Pulmonary artery endothelial cell (primary cell): ENCODE measurements around the gene ARMH2. TPM values are rescaled to one million over a fixed set of nuclear protein-coding genes. Genes with fewer than 3 reads are reported as not detected.
A peak's percentile ranks its signal among the peaks of the same experiment; 100 is the strongest.

ENCODE experiments used
- DNase-seq: peaks from one replicate; pipeline ENCODE4 v3.0.0-alpha.2; 2011; ENCODE audit warnings: low read depth, low spot score
- total RNA-seq: library from RNA; depleted of rRNA; stranded (reverse); fragments of >200 nt; gene quantifications from 2 replicates; pipeline ENCODE4 v1.2.3, GENCODE V29; 2014

ARMH2 gene
- total RNA-seq, 1 donor from 2014 or later, result not detected

- no peak for DNase-seq
These were observed 23.2 kb upstream of the ARMH2 start for GRCh38 chr6:24821860-24822444.

DNA sequence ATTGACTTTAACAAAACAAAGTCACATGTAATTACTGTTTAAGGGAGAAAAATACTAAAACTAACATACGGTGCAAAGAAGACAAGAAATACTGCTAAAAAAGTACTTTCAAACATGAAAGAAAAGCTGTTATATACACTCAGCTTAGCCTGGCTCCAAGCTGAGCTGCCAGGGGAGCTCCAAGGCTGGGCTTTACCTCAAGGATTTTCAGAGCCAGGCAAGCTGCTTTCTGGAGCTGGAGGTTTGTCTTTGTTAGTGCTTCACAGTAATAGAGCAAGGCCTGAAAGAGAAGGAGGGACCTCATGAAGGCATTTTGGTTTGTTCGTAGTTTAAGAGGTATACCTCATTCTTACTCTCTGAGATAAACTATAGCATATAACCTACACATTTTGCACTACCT, 19.6 kb upstream of the ARMH2 start:
- DNase-seq, result no peak

GRCh38 chr6:24809728-24810127, 11.0 kb upstream of the ARMH2 start:
- no peak for DNase-seq

GRCh38 chr6:24807584-24807983, 8.9 kb upstream of the ARMH2 start:
- DNase-seq, result no peak

GRCh38 chr6:24802271-24803059, 3.7 kb upstream of the ARMH2 start:
- DNase-seq, result no peak

DNA sequence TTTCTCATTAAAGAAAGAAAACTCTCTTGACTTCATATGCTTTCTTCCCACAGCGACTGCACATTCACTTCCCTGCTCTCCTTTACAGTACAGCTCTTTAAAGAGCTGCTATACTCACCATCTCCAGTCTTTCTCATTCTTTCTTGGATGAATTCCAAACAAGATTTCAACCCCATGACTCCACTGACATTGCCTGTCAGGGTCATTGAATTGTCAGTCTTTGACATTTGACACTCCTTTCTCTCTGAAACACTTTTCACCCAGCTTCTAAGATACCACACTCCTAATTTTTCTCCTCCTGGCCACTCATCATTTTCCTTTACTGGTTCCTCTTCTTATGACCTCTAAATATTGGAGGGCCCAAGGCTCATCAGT, 811 bp upstream of the ARMH2 start:
- no peak for DNase-seq

DNA sequence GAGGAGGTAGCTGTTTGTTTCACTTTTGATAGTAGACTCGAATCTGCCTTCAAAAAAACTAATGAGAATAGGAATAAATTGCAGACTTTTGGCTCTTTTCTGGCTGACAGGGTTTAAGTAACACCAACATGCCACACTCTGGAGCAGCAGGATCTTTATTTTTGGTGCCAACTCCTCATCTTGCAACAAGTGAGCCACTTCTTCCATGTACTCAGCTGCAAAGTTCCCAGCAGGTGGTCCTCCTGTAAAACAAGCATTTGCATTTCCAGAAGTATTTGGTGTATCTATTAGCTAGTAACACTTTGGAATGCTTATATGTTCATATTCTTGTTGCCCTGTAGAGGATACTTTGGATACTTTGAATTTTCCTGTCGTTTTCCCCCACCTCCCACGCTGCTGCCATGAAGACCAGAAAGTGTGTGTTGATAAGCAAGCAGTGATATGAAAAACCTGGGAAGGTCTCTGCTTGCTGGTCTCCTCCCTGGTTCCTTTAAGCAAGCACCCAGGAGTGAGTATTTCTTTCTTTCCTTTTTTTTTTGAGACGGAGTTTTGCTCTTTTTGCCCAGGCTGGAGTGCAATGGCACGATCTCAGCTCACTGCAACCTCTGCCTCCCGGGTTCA, 1.0 kb downstream of the ARMH2 start:
- no peak for DNase-seq

GRCh38 chr6:24796616-24797290, 2.0 kb downstream of the ARMH2 start:
- no peak for DNase-seq

- DNase-seq, result no peak
These were observed 3.6 kb downstream of the ARMH2 start for GRCh38 chr6:24795106-24795505.

DNA sequence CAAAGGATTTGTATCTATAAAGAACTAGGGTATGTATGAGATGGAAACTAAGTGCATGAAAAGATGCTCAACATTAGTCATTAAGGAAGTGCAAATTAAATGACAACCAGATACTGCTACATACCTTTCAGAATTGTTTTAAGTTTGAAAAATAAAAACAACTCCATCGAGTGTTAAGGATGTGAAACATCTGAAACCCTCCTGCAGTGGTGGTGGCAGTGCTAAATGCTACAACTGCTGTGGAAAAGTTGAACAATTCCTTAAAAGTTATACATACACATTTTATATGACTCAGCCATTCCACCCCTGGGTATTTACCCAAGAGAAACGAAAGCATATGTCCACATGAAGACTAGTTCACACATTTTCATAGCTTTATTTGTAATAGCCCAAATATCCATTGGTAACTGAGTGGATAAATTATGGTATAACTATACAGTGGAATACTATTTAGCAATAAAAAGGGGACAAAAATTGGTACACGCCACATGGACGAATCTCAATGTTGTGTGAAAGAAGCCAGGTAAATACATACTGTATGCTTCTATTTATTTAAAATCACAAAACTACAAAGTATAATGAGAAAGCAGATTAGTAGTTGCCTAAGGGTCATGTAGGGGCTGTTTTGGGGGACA, 10.6 kb downstream of the ARMH2 start:
- DNase-seq, result no peak

DNA sequence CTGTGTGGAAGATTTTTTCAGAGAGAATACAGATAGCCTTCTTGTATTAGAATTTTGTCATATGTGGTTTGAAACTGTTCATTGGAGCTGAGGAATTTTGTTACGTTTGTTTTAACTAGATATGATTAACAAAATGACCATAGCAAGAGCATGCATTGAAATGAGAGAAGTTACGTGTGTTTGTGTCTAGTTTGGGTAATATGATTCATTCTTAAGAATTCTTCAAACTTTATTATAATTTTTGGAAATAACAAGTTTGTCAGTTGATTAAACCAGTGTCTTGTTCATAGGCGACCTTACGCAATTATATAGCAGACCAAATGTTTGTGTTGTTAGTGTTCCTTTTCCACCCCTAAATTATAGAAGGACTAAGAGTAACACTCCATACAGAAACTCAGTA, 18.5 kb downstream of the ARMH2 start:
- DNase-seq, result no peak

DNA sequence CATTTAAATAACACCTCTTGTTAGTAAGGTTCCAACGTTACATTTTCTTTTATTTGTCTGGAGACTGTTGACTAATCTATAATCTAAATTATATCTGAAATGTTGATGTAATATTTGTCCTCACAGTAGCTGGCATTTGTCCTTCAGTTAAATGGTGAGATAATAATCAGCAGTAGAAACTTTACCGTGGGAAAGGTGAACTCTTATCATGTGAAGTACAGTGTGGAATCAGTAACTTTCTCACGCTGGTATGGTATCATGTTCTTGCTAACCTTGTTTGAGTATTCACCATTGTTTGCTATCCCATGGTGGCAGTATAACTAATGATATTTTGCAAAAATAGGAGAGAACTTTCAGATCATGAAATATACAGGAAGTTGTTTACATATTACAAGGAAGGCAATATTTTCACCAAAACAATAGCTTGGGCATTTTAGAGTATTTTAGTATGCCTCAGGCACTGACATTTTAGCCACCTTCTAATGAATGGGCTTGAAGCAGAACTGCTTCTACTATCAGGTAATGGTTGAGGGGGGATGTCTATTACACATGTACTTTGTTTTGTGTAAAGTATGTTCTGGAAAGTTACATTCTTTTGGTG, 19.2 kb downstream of the ARMH2 start:
- DNase-seq, result no peak

- no peak for DNase-seq
These were observed 19.8 kb downstream of the ARMH2 start for GRCh38 chr6:24778878-24779277.

- DNase-seq, result no peak
These were observed 20.6 kb downstream of the ARMH2 start for GRCh38 chr6:24778121-24778520.

GRCh38 chr6:24777227-24777626, 21.5 kb downstream of the ARMH2 start:
- DNase-seq, result no peak

- DNase-seq, result no peak
These were observed 23.1 kb downstream of the ARMH2 start for GRCh38 chr6:24775520-24776058.

DNA sequence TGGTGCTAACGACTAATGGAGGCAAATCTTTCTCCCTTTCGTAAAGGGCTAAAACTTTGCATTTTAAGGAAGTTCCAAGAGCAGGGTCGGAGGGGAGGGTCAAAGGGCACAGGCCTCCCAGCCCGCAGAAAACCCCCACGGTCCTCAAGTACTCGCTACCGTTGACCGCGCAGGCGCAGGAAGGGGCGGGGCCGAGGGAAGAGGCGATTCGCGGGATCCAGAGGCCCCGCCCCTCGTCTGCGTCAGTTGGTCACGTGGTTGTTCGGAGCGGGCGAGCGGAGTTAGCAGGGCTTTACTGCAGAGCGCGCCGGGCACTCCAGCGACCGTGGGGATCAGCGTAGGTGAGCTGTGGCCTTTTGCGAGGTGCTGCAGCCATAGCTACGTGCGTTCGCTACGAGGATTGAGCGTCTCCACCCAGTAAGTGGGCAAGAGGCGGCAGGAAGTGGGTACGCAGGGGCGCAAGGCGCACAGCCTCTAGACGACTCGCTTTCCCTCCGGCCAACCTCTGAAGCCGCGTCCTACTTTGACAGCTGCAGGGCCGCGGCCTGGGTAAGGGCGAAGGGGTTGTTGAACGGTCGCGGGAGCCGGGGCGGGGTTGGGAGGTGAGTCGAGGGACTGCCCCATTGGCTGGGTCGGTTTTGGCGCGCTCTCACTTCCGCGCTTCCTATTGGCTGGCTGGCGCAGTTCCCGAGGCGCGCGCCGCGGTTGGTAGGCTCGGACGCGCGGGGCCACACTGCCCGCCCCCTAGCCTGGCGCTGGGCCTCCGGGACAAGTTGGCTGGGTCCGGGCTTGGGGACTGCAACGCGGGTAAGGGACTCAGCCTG, 23.8 kb downstream of the ARMH2 start, which contains the start of gene GMNN:
TSS of gene GMNN (plus strand) at position 242 of the 824 bp plus-strand sequence. CDS start 2,310 bp downstream, outside the sequence.
- DNase-seq, result peak; percentile 63

- DNase-seq, result no peak
These were observed 30.4 kb downstream of the ARMH2 start for GRCh38 chr6:24768361-24768760.

GRCh38 chr6:24766680-24767462, 31.8 kb downstream of the ARMH2 start:
- no peak for DNase-seq
